ENCODE results near the gene SNX22.

GRCh38 chr15:64205202-64205601, 53.7 kb downstream of the SNX22 start:
- TF ChIP-seq EZH2 (IDR thresholded peaks at IDR 0.05; ENCODE audit: low read length), result no peak
- TF ChIP-seq CTCF (optimal IDR thresholded peaks at IDR 0.05 in 1 of 3, IDR thresholded peaks at IDR 0.05 in 1 of 3, conservative IDR thresholded peaks at IDR 0.05 in 1 of 3; ENCODE audit: extremely low read depth in 1 of 3, insufficient read depth in 2 of 3, low read length in 3 of 3), result no peak
